Stimulated activated CD4-positive, alpha-beta T cell treated with anti-CD3 and anti-CD28 coated beads, Interleukin-12 subunit alpha, Interleukin-12 subunit beta, amount 100 ng/mL, for 4 hours (primary cell): ENCODE results near the gene MYH1.
"Not testable (repeated sequence)": the region's sequence is repeated elsewhere in the genome, so short reads cannot be mapped to it uniquely, and the experiment has no call there.

Experiments
- DNase-seq: peaks from one replicate; pipeline ENCODE4 v3.0.0-alpha.2; 2020

Gene MYH1

GRCh38 chr17:10518271-10519037 lies at the start of gene MYH1:
Gene MYH1 (minus strand): TSS chr17:10518542. CDS start chr17:10516642, 1,900 bp downstream.
- DNase-seq: no peak

GRCh38 chr17:10563991-10564660 lies 45.8 kb upstream of the MYH1 start:
- DNase-seq: no peak

GRCh38 chr17:10558049-10558448 lies 39.7 kb upstream of the MYH1 start:
- DNase-seq: no peak

DNA sequence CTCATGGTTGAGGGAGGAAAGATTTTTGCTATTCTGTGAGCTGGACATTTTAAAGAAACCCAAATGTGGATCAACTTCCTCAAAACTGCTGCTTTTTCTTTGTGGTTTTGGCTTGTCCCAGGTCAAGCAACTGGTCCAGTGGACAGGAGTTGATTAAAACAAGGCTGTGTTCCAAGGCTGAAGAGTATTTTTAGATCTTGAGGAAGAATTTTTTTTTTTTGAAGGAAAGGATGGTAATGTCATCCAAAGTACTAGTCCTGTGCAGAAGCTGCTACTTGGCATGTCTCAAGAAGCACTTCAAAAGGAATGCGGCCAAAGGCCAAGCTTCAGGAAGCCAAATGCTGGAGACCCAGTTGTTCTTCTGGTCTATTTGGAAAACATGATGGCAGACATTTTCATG lies 39.1 kb upstream of the MYH1 start:
- DNase-seq: no peak

GRCh38 chr17:10556301-10557005 lies 38.1 kb upstream of the MYH1 start:
- no peak for DNase-seq

DNA sequence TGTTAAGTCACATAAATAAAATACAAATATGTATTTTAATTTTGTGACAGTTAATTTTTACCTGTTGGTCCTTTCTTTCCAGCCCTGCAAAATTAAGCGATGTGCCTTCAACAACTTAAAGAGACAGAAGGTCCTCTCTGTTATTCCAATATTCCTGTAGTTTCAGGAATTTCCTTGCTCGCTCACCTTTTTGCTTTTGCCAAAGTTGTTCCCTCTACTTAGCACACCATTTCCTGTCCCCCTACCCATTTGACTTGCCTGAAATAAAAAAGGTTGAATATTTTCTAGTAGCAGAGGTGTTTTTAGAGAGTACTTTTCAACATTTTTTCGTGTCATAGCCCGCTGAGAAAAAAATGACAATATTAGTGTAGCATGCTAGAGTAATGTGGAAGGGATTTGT lies 31.7 kb upstream of the MYH1 start:
- DNase-seq: no peak

DNA sequence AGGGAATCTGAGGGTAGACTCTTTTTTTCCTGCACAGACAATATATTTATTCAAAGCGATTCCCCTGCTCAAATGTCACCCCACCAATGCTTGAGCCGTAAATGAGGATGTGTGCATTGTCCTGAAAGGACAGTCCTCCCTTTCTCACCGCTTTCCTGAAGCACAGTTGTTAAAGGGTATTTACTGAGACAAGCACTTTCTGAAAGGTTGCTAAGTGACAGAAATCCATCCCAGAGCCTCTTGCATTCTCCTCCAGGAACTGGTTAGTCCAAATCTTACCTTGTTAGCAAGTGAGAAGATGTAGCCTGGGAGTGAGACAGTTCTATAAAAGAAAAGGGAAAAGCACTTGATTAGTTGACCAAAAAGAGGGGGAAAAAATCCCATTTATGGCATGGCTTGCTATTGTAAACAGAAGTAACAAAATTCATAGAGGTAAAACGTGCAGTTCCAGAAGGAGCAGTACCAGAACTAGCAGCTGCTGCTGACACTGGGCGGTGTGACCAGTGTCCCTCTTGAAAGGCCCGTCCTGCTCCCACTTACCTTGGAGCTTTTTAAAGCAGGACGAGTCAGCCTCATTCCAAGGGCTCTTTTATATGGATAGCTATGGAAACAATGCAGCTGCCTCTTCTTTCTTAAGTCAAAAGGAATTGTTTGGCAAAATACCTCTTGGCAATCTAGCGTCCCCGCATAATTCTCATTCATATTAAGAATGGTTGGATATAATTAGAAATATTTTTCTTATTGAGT lies 30.9 kb upstream of the MYH1 start, which contains the start of gene MYH2:
Gene MYH2 (minus strand): TSS at position 563 of the 747 bp plus-strand sequence. CDS start 1,738 bp downstream, outside the sequence.
- no peak for DNase-seq

DNA sequence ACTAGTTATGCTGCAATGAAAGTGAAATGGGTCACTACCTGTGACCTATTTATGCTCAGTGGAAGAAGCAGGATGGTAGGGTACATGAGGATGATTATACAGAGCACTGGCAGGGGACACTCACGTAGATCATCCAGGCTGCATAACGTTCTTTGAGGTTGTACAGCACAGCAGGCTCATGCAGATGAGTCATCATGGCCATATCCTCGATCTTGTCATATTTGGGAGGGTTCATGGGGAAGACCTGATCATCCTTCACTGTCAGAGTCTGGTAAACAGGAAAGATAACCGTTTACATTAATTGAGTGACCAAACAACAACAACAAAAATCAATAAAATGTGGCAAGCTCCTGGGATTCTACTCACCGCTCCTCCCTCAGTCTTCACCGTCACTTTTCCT lies 29.0 kb upstream of the MYH1 start:
- no peak for DNase-seq

DNA sequence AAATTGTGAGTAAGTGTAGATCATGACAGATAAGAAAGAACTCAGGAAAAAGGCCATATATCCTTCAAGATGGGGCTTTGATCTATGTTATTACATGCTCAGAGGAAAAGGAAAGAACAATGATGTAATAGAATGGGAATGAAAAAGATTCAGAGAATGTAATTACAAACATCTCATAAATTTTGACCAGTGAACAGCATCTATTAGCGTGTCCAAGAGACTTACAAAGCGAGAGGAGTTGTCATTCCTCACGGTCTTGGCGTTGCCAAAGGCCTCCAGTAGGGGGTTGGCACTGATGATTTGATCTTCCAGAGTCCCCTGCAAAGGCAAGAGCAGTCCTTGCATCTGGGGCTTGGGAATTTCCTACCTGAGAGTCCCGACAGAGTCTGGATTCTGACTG lies 25.1 kb upstream of the MYH1 start:
- DNase-seq: not testable (repeated sequence)

GRCh38 chr17:10541179-10541578 lies 22.8 kb upstream of the MYH1 start:
- not testable (repeated sequence) for DNase-seq

- DNase-seq: no peak
Measured at GRCh38 chr17:10532026-10532425, 13.7 kb upstream of the MYH1 start.

GRCh38 chr17:10527419-10527818 lies 9.1 kb upstream of the MYH1 start:
- no peak for DNase-seq

DNA sequence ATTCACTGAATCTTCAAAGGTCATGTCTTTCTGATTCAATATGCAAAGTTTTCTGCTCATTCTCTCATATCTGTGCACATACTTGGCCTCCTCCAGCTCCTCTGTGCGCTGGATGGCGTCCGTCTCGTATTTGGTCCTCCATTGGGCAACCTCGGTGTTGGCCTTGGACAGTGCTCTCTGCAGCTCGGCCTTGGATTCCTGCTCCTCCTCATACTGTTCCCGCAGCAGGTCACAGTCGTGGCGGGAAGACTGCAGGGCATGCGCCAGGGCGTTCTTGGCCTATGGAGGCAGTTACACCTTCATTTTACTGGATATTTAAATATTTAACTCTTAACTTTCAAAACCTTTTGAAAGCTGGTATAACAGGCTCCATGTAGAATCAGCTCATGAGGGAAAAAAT lies 8.2 kb upstream of the MYH1 start:
- DNase-seq: no peak

- DNase-seq: no peak
Measured at GRCh38 chr17:10523064-10523463, 4.7 kb upstream of the MYH1 start.

DNA sequence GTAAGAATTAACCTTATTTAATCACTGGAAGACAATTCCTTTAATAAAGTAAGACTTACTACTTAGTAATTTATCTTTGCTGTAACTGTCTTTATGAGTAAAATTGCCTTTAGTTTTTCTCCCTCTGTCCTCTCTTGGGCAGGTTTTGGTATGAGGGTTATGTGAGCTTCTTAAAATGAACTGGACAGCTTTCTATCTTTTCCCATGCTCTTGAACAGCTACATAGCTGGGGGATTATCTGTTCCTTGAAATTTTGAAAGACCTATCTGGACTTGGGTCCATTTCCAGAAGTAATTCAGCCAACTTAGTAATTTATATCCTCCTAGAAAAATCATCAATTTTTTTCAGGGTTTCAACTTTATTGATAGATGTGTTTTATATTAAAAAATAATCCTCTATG lies 3.6 kb upstream of the MYH1 start:
- no peak for DNase-seq

- no peak for DNase-seq
Measured at GRCh38 chr17:10516638-10517037, 1.7 kb downstream of the MYH1 start.

- DNase-seq: no peak
Measured at GRCh38 chr17:10516065-10516464, 2.3 kb downstream of the MYH1 start.

GRCh38 chr17:10513299-10514067 lies 4.9 kb downstream of the MYH1 start:
- DNase-seq: no peak

DNA sequence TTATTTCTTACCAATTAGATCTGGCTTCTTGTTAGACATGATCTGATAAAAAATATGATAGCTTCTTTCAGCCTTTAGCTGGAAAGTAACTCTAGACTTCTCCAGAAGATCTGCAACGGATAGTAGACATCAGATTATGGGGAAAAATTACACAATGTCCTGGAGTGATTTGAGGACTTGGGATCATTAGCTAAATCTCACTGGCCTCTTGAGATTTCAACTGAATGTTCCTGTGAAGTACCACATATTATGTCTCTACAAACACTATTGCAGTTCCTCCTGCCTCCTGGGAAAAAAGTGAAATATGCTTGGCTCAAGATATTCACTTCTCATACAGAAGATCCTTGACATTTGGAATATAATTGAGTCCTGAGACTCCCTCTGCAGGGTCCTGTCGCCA lies 5.5 kb downstream of the MYH1 start:
- no peak for DNase-seq

DNA sequence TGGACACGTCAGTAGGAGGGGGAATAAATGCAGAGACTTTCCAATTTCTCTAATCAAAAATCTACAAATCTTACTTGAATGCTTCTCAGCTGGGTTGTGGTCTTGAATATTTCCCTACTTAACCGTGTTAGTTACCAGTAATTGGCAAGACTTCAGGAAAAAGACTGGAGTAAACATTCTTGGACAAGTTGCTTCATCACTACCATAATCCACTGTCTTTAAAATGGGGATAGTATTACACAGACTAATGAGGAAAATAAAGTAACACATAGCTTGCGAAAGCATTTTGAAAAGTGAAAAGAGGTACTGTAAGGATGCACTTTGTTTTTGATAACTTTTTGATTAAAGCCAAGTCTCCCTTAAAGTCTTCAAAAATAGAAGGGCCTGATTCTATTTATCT lies 18.4 kb downstream of the MYH1 start:
- no peak for DNase-seq

DNA sequence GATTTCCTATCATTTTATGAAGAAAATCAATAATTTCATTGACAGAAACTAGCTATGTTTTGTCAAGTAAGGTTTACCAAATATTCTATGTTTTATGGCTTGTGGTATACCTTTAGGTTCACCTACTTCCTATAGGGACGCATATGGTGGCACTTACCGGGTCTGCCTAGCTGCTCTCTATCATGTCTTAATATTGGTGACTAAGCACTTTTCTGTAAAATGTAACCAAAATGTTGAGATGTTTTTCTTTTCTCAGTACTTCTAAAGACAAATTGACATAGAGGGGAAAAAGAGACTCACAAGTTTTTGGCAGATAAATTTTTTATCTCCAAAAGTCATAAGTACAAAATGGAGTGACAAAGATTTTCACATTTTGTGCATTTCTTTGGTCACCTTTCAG lies 26.3 kb downstream of the MYH1 start:
- DNase-seq: no peak

DNA sequence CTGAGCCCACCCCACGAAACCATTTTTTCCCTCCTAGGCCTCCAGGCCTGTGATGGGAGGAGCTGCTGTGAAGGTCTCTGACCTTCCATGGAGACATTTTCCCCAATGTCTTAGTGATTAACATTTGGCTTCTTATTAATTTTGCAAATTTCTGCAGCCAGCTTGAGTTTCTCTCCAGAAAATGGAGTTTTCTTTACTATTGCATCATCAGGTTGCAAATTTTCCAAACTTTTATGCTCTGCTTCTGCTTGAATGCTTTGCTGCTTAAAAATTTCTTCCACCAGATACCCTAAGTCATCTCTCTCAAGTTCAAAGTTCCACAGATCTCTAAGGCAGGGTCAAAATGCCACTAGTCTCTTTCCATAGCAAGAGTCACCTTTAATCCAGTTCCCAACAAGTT lies 36.1 kb downstream of the MYH1 start:
- no peak for DNase-seq
